Endothelial cell of umbilical vein (primary cell): ENCODE data around the gene THUMPD2. TPM values are rescaled to one million over a fixed set of nuclear protein-coding genes. Genes with fewer than 3 reads are reported as not detected.

Source experiments
- BruUV-seq: library from RNA; stranded (reverse); fragments of 400-500 nt; replicated peaks from 2 replicates; lab custom pipeline; 2021; lab: Mats Ljungman, UMichigan
- CTCF ChIA-PET: fragments of 300-600, 350-600 bp; sonication (Branson Sonifier 250); formaldehyde crosslinking; loops from one replicate; lab custom pipeline; 2021; ENCODE audit warnings: antibody characterized with exemption, inconsistent platforms; lab: Charles Lee
- POLR2A ChIA-PET: fragments of 300-600, 350-600 bp; sonication (Branson Sonifier 250); formaldehyde crosslinking; loops from one replicate; lab custom pipeline; 2021; ENCODE audit warnings: antibody characterized with exemption, inconsistent platforms; lab: Charles Lee
- DNase-seq: peaks from one replicate; pipeline ENCODE4 v3.0.0-alpha.2; 2011; ENCODE audit warnings: low read depth, low spot score
- FAIRE-seq: peaks from 2 replicates; lab custom pipeline; 2011; peaks lifted over from hg19 to GRCh38; lab: Jason Lieb, UNC
- H2AFZ ChIP-seq: 2 replicates; pipeline ENCODE4 v1.6.0; 2012; ENCODE audit warnings: low read depth, low read length, control low read depth, inconsistent platforms
- H3K27ac ChIP-seq: 2 replicates; pipeline ENCODE4 v1.5.1; 2011; ENCODE audit warnings: low read depth, mild to moderate bottlenecking, control low read depth, low read length, moderate library complexity; ENCODE audit not compliant: insufficient read depth
- H3K27me3 ChIP-seq, 2 experiments: 2 replicates each; pipeline versions ENCODE4 v1.6.0 to v1.6.1; 2011; ENCODE audit warnings: low read length in 2 of 2, mixed read lengths in 1 of 2; ENCODE audit not compliant: control insufficient read depth in 2 of 2, insufficient read depth in 2 of 2
- H3K36me3 ChIP-seq, 2 experiments: 2 replicates in 1 of 2; 3 replicates in 1 of 2; pipeline ENCODE4 v1.5.1; 2011; ENCODE audit warnings: low read length in 2 of 2, mild to moderate bottlenecking in 1 of 2, moderate library complexity in 1 of 2; ENCODE audit not compliant: control insufficient read depth in 2 of 2, insufficient read depth in 2 of 2; ENCODE audit errors: extremely low read depth in 1 of 2
- H3K4me1 ChIP-seq: 3 replicates; pipeline ENCODE4 v1.5.1; 2011; ENCODE audit warnings: mild to moderate bottlenecking, low read length; ENCODE audit not compliant: control insufficient read depth, insufficient read depth; ENCODE audit errors: extremely low read depth
- H3K4me2 ChIP-seq: 2 replicates; pipeline ENCODE4 v1.6.1; 2011; ENCODE audit warnings: low read length, control low read depth, mixed read lengths; ENCODE audit not compliant: insufficient read depth
- H3K4me3 ChIP-seq, 3 experiments: fragments of 200-600 bp in 1 of 3; sonication (generic), shearing (Covaris generic) in 1 of 3; replicated peaks in 1 of 3; 2 replicates each; pipeline ENCODE4 v1.5.1; 2011 to 2016; ENCODE audit warnings: control low read depth in 3 of 3, low read length in 3 of 3, mild to moderate bottlenecking in 2 of 3, inconsistent platforms in 1 of 3, low read depth in 1 of 3, moderate library complexity in 1 of 3; ENCODE audit not compliant: insufficient read depth in 1 of 3
- H3K79me2 ChIP-seq: 2 replicates; pipeline ENCODE4 v1.6.0; 2012; ENCODE audit warnings: low read length, inconsistent platforms; ENCODE audit not compliant: control insufficient read depth, insufficient read depth
- H3K9ac ChIP-seq: replicated peaks from 2 replicates; pipeline ENCODE3; 2011; ENCODE audit warnings: low read length, control low read depth; ENCODE audit not compliant: insufficient read depth; ENCODE audit errors: extremely low read depth
- H3K9me1 ChIP-seq: replicated peaks from 3 replicates; pipeline ENCODE4 v1.6.0; 2011; ENCODE audit warnings: mild to moderate bottlenecking, low read length; ENCODE audit not compliant: control insufficient read depth, insufficient read depth; ENCODE audit errors: extremely low read depth
- H3K9me3 ChIP-seq: replicated peaks from 2 replicates; pipeline ENCODE4 v1.5.1; 2012; ENCODE audit warnings: low read length, inconsistent platforms; ENCODE audit not compliant: control insufficient read depth, insufficient read depth
- H4K20me1 ChIP-seq: replicated peaks from 2 replicates; pipeline ENCODE3; 2011; ENCODE audit warnings: mild to moderate bottlenecking, low read length; ENCODE audit not compliant: control insufficient read depth, insufficient read depth; ENCODE audit errors: extremely low read depth
- CTCF ChIP-seq, 2 donors: IDR thresholded peaks; 1 replicate in 1 of 2; 2 replicates in 1 of 2; pipeline ENCODE4 v1.5.1; 2011; ENCODE audit warnings: low read length in 2 of 2, mild to moderate bottlenecking in 2 of 2, moderate library complexity in 2 of 2, control low read depth in 1 of 2, inconsistent platforms in 1 of 2, low read depth in 1 of 2; ENCODE audit not compliant: insufficient read depth in 1 of 2; ENCODE audit errors: extremely low read depth in 1 of 2
- EZH2 ChIP-seq: IDR thresholded peaks from 2 replicates; pipeline ENCODE4 v1.6.1; 2012; ENCODE audit warnings: borderline replicate concordance, low read depth, mild to moderate bottlenecking, moderate library complexity, low read length, inconsistent platforms; ENCODE audit not compliant: severe bottlenecking
- FOS ChIP-seq: IDR thresholded peaks from 2 replicates; pipeline ENCODE4 v1.6.1; 2011; ENCODE audit warnings: mild to moderate bottlenecking, low read length, moderate library complexity, borderline replicate concordance; ENCODE audit not compliant: insufficient read depth
- GATA2 ChIP-seq: IDR thresholded peaks from 2 replicates; pipeline ENCODE4 v1.7.0; 2011; ENCODE audit warnings: low read depth, mild to moderate bottlenecking, moderate library complexity, mixed read lengths, low read length; ENCODE audit not compliant: insufficient read length, insufficient read depth
- JUN ChIP-seq: IDR thresholded peaks from 2 replicates; pipeline ENCODE4 v1.6.1; 2011; ENCODE audit warnings: borderline replicate concordance, low read depth; ENCODE audit not compliant: insufficient read length, insufficient read depth
- MAX ChIP-seq: IDR thresholded peaks from 2 replicates; pipeline ENCODE4 v1.6.1; 2011; ENCODE audit not compliant: insufficient read depth, insufficient read length
- MYC ChIP-seq: IDR thresholded peaks from one replicate; pipeline ENCODE4 v1.6.1; 2011; ENCODE audit warnings: mild to moderate bottlenecking, low read depth, low read length
- POLR2A ChIP-seq: IDR thresholded peaks from 2 replicates; pipeline ENCODE4 v1.6.1; 2012; ENCODE audit warnings: low read depth, mild to moderate bottlenecking, control low read depth, low read length
- POLR2AphosphoS5 ChIP-seq: IDR thresholded peaks from 2 replicates; pipeline ENCODE4 v1.6.1; 2012; ENCODE audit warnings: low read depth, mild to moderate bottlenecking, control low read depth, low read length, moderate library complexity; ENCODE audit not compliant: insufficient read depth
- dilution Hi-C: fragments of 300-500 bp; cut with MboI; formaldehyde crosslinking; loops from one replicate; pipeline ENCODE4 v1.15.0; 2019; ENCODE audit warnings: low sequenced_read_pairs; ENCODE audit not compliant: extremely low pct_ligation_motif_present
- intact Hi-C: fragments of 100-400 bp; cut with micrococcal nuclease; formaldehyde crosslinking; loops from one replicate; pipeline ENCODE4 v1.10.0; 2022
- polyA plus RNA-seq, 4 experiments: library from polyadenylated mRNA; depleted of rRNA in 3 of 4; stranded (reverse) in 3 of 4; unstranded in 1 of 4; fragments of >200 nt; gene quantifications; 2 replicates each; pipeline versions ENCODE4 v1.2.1 to v1.2.3, GENCODE V29; 2011 to 2012; ENCODE audit warnings: missing spikeins in 1 of 4
- total RNA-seq: library from RNA; stranded (reverse); gene quantifications from 2 replicates; pipeline ENCODE4 v1.2.3, GENCODE V29; 2021

Gene THUMPD2
- total and polyA plus RNA-seq, 2 donors (not counting 3 experiments of a cell fraction or from before 2014, with no cell fraction given): 4.3 to 8.2 TPM

GRCh38 chr2:39735648-39736047 is 43.4 kb downstream of the THUMPD2 start:
- no peaks in the 10 kb centered on the region for H3K9me3 ChIP-seq
- no peak overlapping the region for H3K4me3 ChIP-seq
- no peaks in the 10 kb centered on the region for H3K27me3 ChIP-seq
- dilution Hi-C loops: no loop called here
- no TSS peak for BruUV-seq
- TF ChIP-seq CTCF (IDR thresholded peaks at IDR 0.05; ENCODE audit: extremely low read depth in 1 of 2, insufficient read depth in 1 of 2, low read depth in 1 of 2, low read length in 2 of 2): no peak
- H3K4me2 ChIP-seq: no peak overlapping the region
- H4K20me1 ChIP-seq: no peaks in the 10 kb centered on the region
- no peak overlapping the region for H3K27ac ChIP-seq
- FAIRE-seq (no peak), DNase-seq (no peak)
- no peaks in the 10 kb centered on the region for H3K79me2 ChIP-seq
- ChIA-PET POLR2A (no interaction called here), CTCF (interaction anchor here (0.9 kb wide), 1 partner anchor 356 kb away, joined by 3 read pairs; no protein-coding TSS in a partner anchor)
- H3K9ac ChIP-seq: no peak overlapping the region
- intact Hi-C loops: loop anchor here (10.0 kb wide), 1 partner anchor 671 kb away; no protein-coding TSS in a partner anchor
- H3K9me1 ChIP-seq: no peaks in the 10 kb centered on the region
- no peaks in the 10 kb centered on the region for H3K4me1 ChIP-seq
- H3K36me3 ChIP-seq: peaks cover 8 to 14% of the 10 kb centered on the region in 2 experiments
- no peak overlapping the region for H2AFZ ChIP-seq

GRCh38 chr2:39734445-39734844 is 44.6 kb downstream of the THUMPD2 start:
- Histone ChIP-seq H3K9me1 (no peaks in the 10 kb centered on the region), H3K4me1 (no peaks in the 10 kb centered on the region), H3K27me3 (no peaks in the 10 kb centered on the region), H3K4me3 (no peak overlapping the region), H3K4me2 (no peak overlapping the region), H3K36me3 (peaks cover 8 to 14% of the 10 kb centered on the region in 2 experiments), H3K79me2 (no peaks in the 10 kb centered on the region), H3K27ac (no peak overlapping the region), H3K9me3 (no peaks in the 10 kb centered on the region), H4K20me1 (no peaks in the 10 kb centered on the region), H2AFZ (no peak overlapping the region), H3K9ac (no peak overlapping the region)
- DNase-seq (no peak), FAIRE-seq (no peak)
- dilution Hi-C loops (no loop called here), intact Hi-C loops (loop anchor here (5.0 to 10.0 kb wide), 3 partner anchors 142 to 670 kb away; no protein-coding TSS in a partner anchor)
- BruUV-seq: no TSS peak
- POLR2A ChIA-PET: no interaction called here
- TF ChIP-seq POLR2AphosphoS5: no peak
- TF ChIP-seq MYC: no peak
- TF ChIP-seq JUN: no peak
- TF ChIP-seq EZH2: no peak
- no peak for TF ChIP-seq GATA2
- TF ChIP-seq POLR2A: no peak
- TF ChIP-seq FOS: no peak
- no peak for TF ChIP-seq MAX
- no peak for TF ChIP-seq CTCF (IDR thresholded peaks at IDR 0.05; ENCODE audit: extremely low read depth in 1 of 2, insufficient read depth in 1 of 2, low read depth in 1 of 2, low read length in 2 of 2)
- CTCF ChIA-PET: no interaction called here
